OCI-LY3 (cell line): ENCODE results near the gene FCGR2B.

ENCODE experiments used
- H2AFZ ChIP-seq: fragments of 200-600, 300-600 bp; shearing (Covaris generic); 2 replicates; pipeline ENCODE4 v1.6.0; 2014; ENCODE audit warnings: antibody characterized with exemption, low read depth, low read length
- H3K27ac ChIP-seq: fragments of 200-600, 300-600 bp; sonication (generic); 2 replicates; pipeline ENCODE4 v1.5.1; 2014; ENCODE audit warnings: mild to moderate bottlenecking, low read length, moderate library complexity, mixed read lengths
- H3K27me3 ChIP-seq: fragments of 200-600, 300-600 bp; sonication (generic); 2 replicates; pipeline ENCODE4 v1.6.1; 2014; ENCODE audit warnings: low read depth, low read length, mixed read lengths
- H3K36me3 ChIP-seq: fragments of 200-600, 300-600 bp; sonication (generic); replicated peaks from 2 replicates; pipeline ENCODE3; 2014; ENCODE audit warnings: low read depth, low read length, mixed read lengths
- H3K4me1 ChIP-seq: fragments of 300-600, 200-600 bp; sonication (generic); 2 replicates; pipeline ENCODE4 v1.6.1; 2014; ENCODE audit warnings: low read length, mixed read lengths
- H3K4me2 ChIP-seq: fragments of 200-600, 300-600 bp; sonication (generic); 2 replicates; pipeline ENCODE4 v1.6.1; 2014; ENCODE audit warnings: low read length, mixed read lengths
- H3K4me3 ChIP-seq: fragments of 300-600, 200-600 bp; sonication (generic); 2 replicates; pipeline ENCODE4 v1.5.1; 2014; ENCODE audit warnings: antibody characterized with exemption, mild to moderate bottlenecking, low read length, moderate library complexity
- H3K79me2 ChIP-seq: fragments of 300-600, 200-600 bp; shearing (Covaris generic); 2 replicates; pipeline ENCODE4 v1.6.1; 2014; ENCODE audit warnings: mild to moderate bottlenecking, low read length, mixed read lengths
- H3K9ac ChIP-seq: fragments of 300-600, 200-600 bp; shearing (Covaris generic); 2 replicates; pipeline ENCODE4 v1.6.0; 2014; ENCODE audit warnings: mild to moderate bottlenecking, low read length, moderate library complexity
- H3K9me3 ChIP-seq: fragments of 200-600, 300-600 bp; shearing (Covaris generic); 2 replicates; pipeline ENCODE4 v1.6.1; 2014; ENCODE audit warnings: low read length, mixed read lengths; ENCODE audit not compliant: insufficient read depth
- H4K20me1 ChIP-seq: fragments of 200-600, 300-600 bp; sonication (generic); 2 replicates; pipeline ENCODE4 v1.6.1; 2016; ENCODE audit warnings: low read length, mixed read lengths; ENCODE audit not compliant: insufficient read depth
- CTCF ChIP-seq: fragments of 200-600, 300-600 bp; sonication (generic); IDR thresholded peaks from 2 replicates; pipeline ENCODE4 v1.5.1; 2014; ENCODE audit warnings: antibody characterized with exemption, low read length, low read depth
- EZH2phosphoT487 ChIP-seq: fragments of 200-600 bp; shearing (Covaris generic); IDR thresholded peaks from 2 replicates; pipeline ENCODE4 v1.6.1; 2018; ENCODE audit warnings: antibody characterized with exemption, mixed run types, low read depth

FCGR2B gene

GRCh38 chr1:161705537-161705936 lies 42.6 kb downstream of the FCGR2B start:
- Histone ChIP-seq H3K9ac (peak overlapping the region; percentile 61; the same call in 1 of the 2 replicates), H2AFZ (peak overlapping the region; percentile 69; the same call in 1 of the 2 replicates), H3K36me3 (no peaks in the 10 kb centered on the region), H3K27me3 (no peaks in the 10 kb centered on the region), H3K9me3 (no peaks in the 10 kb centered on the region), H4K20me1 (no peaks in the 10 kb centered on the region), H3K4me3 (peak overlapping the region; percentile 62), H3K27ac (peak overlapping the region; percentile 91), H3K4me2 (peak overlapping the region; percentile 80), H3K4me1 (peaks cover 60% of the 10 kb centered on the region), H3K79me2 (peaks cover 14% of the 10 kb centered on the region)
- TF ChIP-seq CTCF (no peak), EZH2phosphoT487 (no peak)

GRCh38 chr1:161706113-161706481 lies 43.2 kb downstream of the FCGR2B start:
- no peak for TF ChIP-seq CTCF
- Histone ChIP-seq H3K27me3 (no peaks in the 10 kb centered on the region), H3K79me2 (peaks cover 14% of the 10 kb centered on the region), H3K9me3 (no peaks in the 10 kb centered on the region), H4K20me1 (no peaks in the 10 kb centered on the region), H3K4me3 (peak overlapping the region; percentile 62), H3K9ac (peak overlapping the region; percentile 61), H3K4me2 (peak overlapping the region; percentile 80), H3K4me1 (peaks cover 65% of the 10 kb centered on the region), H3K27ac (peak overlapping the region; percentile 91), H2AFZ (no peak overlapping the region), H3K36me3 (peaks cover 4% of the 10 kb centered on the region)

- no peaks in the 10 kb centered on the region for H3K27me3 ChIP-seq
- peaks cover 66% of the 10 kb centered on the region for H3K4me1 ChIP-seq
- TF ChIP-seq CTCF: no peak
- TF ChIP-seq EZH2phosphoT487: no peak
- peak within 1 kb of the TSS; percentile 62 for H3K4me3 ChIP-seq
- peak within 1 kb of the TSS; percentile 65 for H3K9ac ChIP-seq
- H3K36me3 ChIP-seq: peaks cover 7% of the 10 kb centered on the region
- no peaks in the 10 kb centered on the region for H4K20me1 ChIP-seq
- H2AFZ ChIP-seq: no peak within 1 kb of the TSS
- peak within 1 kb of the TSS; percentile 80 for H3K4me2 ChIP-seq
- no peaks in the 10 kb centered on the region for H3K9me3 ChIP-seq
- H3K79me2 ChIP-seq: peaks cover 14% of the 10 kb centered on the region
- peak within 1 kb of the TSS; percentile 91 for H3K27ac ChIP-seq
These were observed 43.8 kb downstream of the FCGR2B start, which contains the start of gene FCRLA for GRCh38 chr1:161706482-161707347. Gene FCRLA, plus strand, starts transcription at chr1:161707229. Its CDS starts 36 bp downstream, at chr1:161707265.

- peaks cover 7% of the 10 kb centered on the region for H3K36me3 ChIP-seq
- H3K4me2 ChIP-seq: peak overlapping the region; percentile 80
These were observed 44.6 kb downstream of the FCGR2B start for GRCh38 chr1:161707503-161707902.

More at GRCh38 chr1:161707503-161707902, 44.6 kb downstream of the FCGR2B start:
- Histone ChIP-seq H3K4me1 (peaks cover 66% of the 10 kb centered on the region), H4K20me1 (no peaks in the 10 kb centered on the region), H3K27me3 (no peaks in the 10 kb centered on the region), H3K9me3 (no peaks in the 10 kb centered on the region), H3K4me3 (peak overlapping the region; percentile 62), H3K27ac (peak overlapping the region; percentile 91), H2AFZ (no peak overlapping the region), H3K79me2 (peaks cover 14% of the 10 kb centered on the region), H3K9ac (peak overlapping the region; percentile 65)
- TF ChIP-seq CTCF (no peak), EZH2phosphoT487 (no peak)
